ENCODE measurements around the gene TBX2.
"Not testable (repeated sequence)": the region's sequence is repeated elsewhere in the genome, so short reads cannot be mapped to it uniquely, and the experiment has no call there.

Gene TBX2

GRCh38 chr17:61399131-61400065, at the start of gene TBX2:
Gene TBX2, plus strand, starts transcription at chr17:61399843. Its CDS starts 334 bp downstream, at chr17:61400177.
- peak; percentile 100 for DNase-seq (ENCODE audit: low spot score)

- DNase-seq (ENCODE audit: low spot score), result no peak
Observed at GRCh38 chr17:61351745-61352407, 47.8 kb upstream of the TBX2 start.

- no peak for DNase-seq (ENCODE audit: low spot score)
Observed at GRCh38 chr17:61352408-61352770, 47.3 kb upstream of the TBX2 start.

GRCh38 chr17:61352781-61353491, 46.7 kb upstream of the TBX2 start:
- no peak for DNase-seq (ENCODE audit: low spot score)

GRCh38 chr17:61353615-61354014, 46.0 kb upstream of the TBX2 start:
- DNase-seq (ENCODE audit: low spot score), result no peak

GRCh38 chr17:61354895-61355874, 44.5 kb upstream of the TBX2 start:
- no peak for DNase-seq (ENCODE audit: low spot score)

- DNase-seq (ENCODE audit: low spot score), result not testable (repeated sequence)
Observed at GRCh38 chr17:61357061-61357460, 42.6 kb upstream of the TBX2 start.

- not testable (repeated sequence) for DNase-seq (ENCODE audit: low spot score)
Observed at GRCh38 chr17:61359513-61359912, 40.1 kb upstream of the TBX2 start.

GRCh38 chr17:61360318-61360943, 39.2 kb upstream of the TBX2 start:
- DNase-seq (ENCODE audit: low spot score), result no peak

- no peak for DNase-seq (ENCODE audit: low spot score)
Observed at GRCh38 chr17:61361084-61361483, 38.6 kb upstream of the TBX2 start.

GRCh38 chr17:61362396-61362795, 37.2 kb upstream of the TBX2 start:
- no peak for DNase-seq (ENCODE audit: low spot score)

GRCh38 chr17:61362852-61363600, 36.6 kb upstream of the TBX2 start:
- no peak for DNase-seq (ENCODE audit: low spot score)

- DNase-seq (ENCODE audit: low spot score), result no peak
Observed at GRCh38 chr17:61363601-61364462, 35.8 kb upstream of the TBX2 start.

GRCh38 chr17:61364463-61364846, 35.2 kb upstream of the TBX2 start:
- DNase-seq (ENCODE audit: low spot score), result no peak

- no peak for DNase-seq (ENCODE audit: low spot score)
Observed at GRCh38 chr17:61366076-61366714, 33.4 kb upstream of the TBX2 start.

- DNase-seq (ENCODE audit: low spot score), result no peak
Observed at GRCh38 chr17:61366715-61367413, 32.8 kb upstream of the TBX2 start.

- DNase-seq (ENCODE audit: low spot score), result no peak
Observed at GRCh38 chr17:61368049-61368831, 31.4 kb upstream of the TBX2 start.
